Suppressor macrophage treated with lipopolysaccharide for 1 hour (primary cell): ENCODE data around the gene ZFR2.

Experiments used
- DNase-seq, 3 donors: peaks; one replicate each; pipeline ENCODE4 v3.0.0-alpha.2; 2020 to 2022

Gene ZFR2

DNA sequence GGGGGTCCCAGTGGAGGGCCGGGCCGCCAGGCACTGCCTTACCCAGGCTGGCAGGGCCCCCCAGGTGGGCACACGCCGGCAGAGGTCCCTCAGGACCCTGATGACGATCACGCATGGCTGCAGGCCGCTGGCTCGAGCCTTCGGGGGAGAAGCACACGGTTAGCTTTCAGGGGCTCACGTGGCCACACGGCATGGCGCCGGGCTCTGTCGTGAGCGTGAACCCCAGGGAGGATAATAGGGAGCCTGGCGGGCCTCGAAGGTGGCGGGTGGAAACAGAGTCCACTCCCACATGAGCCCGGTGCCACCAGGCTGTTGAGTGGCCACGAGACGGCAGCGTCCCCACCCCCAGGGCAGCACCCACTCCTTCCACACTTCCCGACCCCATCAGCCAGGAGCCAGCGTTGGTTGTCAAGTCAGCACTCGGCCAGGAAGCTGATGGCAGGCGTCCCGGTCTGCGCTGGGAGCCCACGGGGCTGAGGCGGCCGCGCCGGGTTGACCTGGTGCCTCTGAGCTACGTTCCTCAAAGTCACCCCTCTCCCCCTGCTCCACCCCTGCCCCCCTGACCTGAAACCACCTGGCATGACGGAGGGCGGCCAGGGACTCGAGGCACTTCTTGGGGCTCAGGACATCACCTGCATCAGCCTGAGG, 58.0 kb downstream of the ZFR2 start:
- peak in 2 of 3 donors; percentile 22 to 34 for DNase-seq

DNA sequence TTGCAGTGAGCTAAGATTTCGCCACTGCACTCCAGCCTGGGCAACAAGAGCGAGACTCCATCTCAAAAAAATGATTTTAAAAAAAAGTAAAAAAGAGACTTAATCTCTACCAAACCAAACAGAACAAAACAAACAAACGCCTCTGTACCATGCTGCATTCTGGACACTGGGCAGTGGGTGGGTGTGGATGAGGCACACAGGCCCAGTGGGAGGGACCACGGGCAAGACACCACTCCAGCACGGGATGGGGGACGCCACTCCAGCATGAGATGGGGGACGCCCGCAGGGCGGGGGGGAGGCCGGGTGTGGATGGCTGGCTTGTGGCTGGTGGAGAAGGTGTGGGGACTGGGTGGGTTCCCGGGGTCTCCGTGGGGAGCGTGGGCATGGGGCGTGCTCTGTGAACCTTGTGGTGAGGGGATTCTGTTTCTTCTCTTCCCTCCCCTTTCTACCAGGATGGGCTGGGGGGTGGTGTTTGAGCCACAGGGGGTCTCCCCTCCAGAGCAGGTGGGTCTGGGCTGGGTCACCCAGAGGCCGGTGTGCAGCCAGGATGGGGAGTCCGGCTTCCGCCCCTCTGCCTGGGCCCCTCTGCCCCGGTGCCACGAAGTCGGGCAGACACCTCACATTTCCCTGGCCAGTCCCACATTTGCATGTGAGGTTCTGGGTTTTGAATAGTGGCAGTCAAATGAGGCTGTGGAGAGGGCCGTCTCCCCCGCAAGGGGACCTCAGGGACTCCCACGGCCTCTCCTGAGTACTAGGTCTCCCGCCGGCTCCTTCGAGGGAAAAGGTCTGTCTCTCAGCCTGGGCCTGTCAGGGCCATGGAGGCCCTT, 58.7 kb downstream of the ZFR2 start:
- peak in 1 of 3 donors; percentile 24 for DNase-seq

DNA sequence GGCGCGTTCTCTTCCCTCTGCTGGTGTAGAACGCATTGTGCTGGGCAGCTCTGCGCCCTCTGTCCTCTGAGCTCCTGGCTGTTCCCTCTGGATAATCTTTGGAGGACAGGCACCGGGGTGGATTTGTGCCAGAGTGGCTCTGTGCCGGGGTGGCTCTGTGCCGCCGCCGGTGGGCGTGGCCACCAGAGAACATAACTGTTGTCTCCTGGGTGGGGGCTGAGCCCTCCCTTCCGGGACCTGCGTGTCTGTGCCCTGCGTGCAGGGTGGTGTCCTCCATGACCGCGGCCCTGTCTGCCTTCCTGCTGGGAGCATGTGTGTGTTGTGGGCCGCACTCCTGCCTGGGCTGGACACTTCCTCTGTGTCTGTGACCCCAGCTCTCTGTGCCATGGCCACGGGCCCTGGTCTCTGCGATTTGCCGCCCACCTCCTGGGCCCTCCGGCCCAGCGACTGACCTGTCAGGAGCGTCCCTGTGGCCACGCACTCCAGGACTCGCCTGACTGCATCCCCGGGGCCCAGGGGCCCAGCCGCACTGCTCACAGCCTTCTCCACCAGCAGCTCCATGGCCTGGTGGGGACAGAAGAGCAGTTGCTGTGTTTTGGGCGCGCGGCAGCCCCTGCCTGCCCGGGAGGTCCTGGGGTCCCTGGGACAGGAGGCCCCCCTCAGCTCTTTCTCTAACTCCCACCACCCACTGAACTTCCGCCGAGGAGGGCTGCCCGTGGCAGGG, 60.3 kb downstream of the ZFR2 start:
- no peak for DNase-seq

DNA sequence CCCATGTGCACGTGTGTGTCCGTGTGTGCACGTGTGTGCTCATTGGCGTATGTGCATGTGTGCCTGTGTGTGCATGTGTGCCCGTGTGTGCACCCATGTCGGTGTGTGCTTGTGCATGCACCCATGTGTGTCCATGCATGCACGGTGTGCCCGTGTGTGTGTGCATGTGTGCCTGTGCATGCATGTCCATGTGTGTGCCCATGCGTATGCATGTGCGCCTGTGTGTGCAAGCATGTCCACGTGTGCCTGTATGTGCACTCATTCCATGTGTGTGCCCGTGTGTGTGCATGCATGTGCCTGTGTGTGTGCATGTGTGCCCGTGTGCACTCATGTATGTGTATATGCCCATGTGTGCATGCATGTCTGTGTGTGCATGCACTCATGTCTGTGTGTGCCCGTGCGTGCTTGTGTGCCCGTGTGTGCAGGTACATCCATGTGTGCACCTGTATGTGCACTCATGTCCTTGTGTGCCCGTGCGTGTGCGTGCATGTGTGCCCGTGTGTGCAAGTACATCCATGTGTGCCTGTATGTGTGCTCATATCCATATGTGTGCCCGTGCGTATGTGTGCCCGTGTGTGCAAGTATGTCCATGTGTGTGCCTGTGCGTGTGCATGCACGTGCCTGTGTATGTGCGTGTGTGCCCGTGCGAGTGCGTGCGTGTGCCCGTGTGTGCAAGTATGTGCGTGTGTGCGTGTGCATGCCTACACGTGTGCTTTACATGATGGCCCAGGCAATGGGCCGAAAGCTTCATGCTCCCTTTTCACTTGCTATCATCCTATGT, 61.1 kb downstream of the ZFR2 start:
- DNase-seq, result no peak

- DNase-seq, result no peak
Measured at GRCh38 chr19:3807131-3807480, 61.7 kb downstream of the ZFR2 start.

GRCh38 chr19:3805859-3806258, 63.0 kb downstream of the ZFR2 start:
- DNase-seq, result no peak

- DNase-seq, result no peak
Measured at GRCh38 chr19:3804429-3804828, 64.4 kb downstream of the ZFR2 start.

DNA sequence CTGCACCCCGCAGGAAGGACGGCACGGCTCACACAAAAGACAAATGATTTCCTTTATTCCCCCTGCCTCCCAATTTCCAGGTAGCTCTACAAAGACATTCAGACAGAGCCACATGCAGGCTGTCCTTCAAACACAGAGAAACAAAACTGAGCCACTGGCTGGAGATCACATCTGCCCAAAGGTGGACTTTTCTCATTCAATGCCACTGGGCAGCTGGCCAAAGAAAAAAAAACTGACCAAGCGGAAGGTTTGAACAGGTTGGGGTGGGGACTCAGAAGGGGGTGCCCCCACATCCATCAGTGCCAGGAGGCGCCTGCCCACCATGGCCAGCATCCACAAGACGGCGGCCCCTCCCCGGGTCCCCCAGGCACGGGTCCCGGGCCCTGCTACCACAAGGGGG, 64.9 kb downstream of the ZFR2 start:
- no peak for DNase-seq

DNA sequence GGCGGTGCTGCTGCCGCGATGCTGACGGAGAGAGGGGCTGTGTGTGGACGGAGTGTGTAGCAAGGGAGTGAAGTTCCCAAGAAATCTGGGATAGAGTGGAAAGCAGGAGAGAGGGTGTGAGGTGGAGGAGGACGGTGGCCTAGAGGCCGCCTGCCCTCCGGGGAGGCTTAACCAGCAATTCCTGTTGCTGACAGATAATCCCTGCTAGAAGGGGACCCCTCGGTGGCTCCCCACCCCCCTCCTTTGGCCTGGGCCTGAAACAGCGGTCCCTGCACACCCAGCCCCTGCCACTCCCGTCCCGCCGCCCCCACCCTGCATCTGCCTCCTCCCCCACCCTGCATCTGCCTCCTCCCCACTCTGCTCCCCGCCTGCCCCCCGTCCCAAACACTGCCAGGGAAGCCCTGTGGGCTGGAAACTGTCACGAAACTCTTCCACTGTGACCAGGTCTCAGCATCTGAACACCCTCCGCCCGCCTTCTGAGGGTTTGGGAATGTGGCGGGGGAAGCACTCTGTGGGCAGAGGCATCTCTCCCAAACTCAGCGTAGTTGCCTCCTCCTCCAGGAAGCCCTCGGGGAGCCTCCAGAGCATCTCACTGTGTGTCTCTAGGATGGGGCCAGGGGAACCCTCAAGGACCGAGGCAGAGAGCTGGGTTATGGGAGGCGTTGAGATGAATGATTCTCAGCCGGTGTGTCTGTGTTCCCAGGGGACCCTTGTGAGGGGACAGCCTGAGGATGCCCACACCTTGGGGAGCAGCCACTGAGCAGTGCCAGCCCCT, 65.5 kb downstream of the ZFR2 start:
- DNase-seq, result no peak

DNA sequence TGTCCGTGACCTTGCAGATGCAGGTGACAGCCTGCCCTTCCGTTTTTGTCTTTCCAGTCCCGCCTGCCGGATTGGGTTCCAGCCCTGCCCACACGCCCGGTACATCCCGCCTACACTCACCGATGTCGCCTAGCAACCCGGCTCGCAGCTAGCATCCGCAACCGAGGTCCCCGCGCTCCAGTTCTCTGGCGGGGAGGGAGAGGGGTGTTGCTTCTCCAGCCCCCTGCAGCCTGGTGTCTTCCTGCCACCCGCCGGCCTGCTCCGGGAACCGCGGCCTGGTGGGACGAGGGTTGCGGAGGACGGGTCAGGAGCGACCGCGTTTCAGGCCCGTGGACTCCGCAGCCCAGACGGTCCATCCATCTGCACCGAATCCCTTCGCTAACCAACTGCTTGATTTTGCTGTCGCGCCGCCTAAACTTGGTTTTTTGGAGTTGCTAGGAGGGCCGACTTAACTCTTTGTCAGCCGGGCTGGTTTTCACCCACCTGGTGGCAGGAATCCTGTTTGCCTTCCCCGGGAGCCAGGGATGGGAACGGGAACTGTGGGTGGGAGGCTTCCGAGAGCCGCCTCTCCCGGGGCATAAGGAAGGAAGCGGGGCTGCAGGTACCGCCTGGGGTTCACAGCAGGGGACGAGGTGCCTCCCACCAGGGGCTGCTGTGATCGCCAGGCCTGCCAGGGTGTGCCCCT, 67.3 kb downstream of the ZFR2 start:
- peak in 1 of 3 donors; percentile 35 for DNase-seq

- no peak for DNase-seq
Measured at GRCh38 chr19:3800996-3801395, 67.8 kb downstream of the ZFR2 start.

GRCh38 chr19:3798137-3798536, 70.7 kb downstream of the ZFR2 start:
- peak in 2 of 3 donors; percentile 38 to 42 for DNase-seq

DNA sequence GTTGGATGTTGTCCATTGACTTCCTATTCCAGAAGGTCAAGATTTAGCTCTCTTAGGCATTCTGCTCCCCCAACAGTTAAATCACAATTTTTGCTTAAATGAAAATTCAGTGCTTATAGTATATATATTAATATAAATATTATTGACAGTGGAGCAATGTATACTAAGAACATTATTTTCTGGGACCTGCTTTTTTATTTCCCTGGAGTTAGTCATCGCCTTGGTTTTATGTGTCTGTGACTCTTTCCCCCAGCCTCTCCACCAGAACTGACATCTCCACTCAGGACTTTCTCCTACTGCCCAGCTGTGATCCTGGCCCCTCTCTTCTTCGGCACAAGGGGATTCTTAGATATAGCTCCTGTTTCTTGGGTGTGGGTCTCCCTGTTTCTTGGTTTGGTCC, 72.5 kb downstream of the ZFR2 start:
- DNase-seq, result no peak

DNA sequence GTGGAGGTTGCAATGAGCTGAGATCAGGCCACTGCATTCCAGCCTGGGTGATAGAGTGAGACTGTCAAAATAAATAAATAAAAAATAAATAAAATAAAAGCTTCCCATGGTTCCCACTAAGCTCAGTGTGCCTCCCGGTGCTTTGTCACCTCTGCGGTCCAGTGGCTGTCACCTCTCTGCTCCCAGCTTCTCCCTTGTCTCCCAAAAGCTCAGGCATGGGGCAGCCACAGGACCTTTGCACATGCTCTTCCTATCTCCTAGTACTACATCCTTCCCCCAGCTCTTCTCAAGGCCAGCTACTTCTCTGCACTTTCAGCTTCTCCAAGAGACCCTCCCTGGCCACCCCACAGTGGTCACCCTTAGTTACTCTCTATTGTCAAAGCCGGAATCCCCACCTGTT, 75.0 kb downstream of the ZFR2 start:
- DNase-seq, result no peak

GRCh38 chr19:3792114-3792513, 76.7 kb downstream of the ZFR2 start:
- no peak for DNase-seq

- no peak for DNase-seq
Measured at GRCh38 chr19:3790941-3791340, 77.9 kb downstream of the ZFR2 start.

DNA sequence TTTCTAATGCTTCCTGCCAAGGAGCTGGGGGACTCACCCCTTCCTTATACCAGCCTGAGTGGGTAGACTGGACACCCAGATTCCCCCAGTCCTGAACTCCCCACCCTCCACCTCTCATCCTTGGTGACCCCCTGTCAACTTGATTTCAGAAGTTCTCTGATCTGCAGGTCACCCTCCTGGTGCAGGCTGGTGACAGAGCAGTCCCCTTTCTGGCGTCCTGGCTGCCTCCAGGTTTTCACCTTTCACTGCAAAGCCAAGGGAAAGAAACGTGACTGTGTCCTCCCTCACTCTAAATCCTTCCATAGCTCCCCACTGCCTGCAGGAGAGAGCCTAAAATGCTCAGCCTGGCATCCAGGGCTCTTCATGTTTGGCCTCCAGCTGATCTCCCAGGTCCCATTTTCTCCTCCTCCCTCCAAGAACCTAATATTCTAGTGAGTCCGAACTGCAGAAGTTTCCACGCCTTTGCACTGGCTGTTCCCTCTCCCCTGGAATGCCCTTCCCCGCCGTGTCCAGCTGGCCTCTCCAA, 78.6 kb downstream of the ZFR2 start:
- no peak for DNase-seq

DNA sequence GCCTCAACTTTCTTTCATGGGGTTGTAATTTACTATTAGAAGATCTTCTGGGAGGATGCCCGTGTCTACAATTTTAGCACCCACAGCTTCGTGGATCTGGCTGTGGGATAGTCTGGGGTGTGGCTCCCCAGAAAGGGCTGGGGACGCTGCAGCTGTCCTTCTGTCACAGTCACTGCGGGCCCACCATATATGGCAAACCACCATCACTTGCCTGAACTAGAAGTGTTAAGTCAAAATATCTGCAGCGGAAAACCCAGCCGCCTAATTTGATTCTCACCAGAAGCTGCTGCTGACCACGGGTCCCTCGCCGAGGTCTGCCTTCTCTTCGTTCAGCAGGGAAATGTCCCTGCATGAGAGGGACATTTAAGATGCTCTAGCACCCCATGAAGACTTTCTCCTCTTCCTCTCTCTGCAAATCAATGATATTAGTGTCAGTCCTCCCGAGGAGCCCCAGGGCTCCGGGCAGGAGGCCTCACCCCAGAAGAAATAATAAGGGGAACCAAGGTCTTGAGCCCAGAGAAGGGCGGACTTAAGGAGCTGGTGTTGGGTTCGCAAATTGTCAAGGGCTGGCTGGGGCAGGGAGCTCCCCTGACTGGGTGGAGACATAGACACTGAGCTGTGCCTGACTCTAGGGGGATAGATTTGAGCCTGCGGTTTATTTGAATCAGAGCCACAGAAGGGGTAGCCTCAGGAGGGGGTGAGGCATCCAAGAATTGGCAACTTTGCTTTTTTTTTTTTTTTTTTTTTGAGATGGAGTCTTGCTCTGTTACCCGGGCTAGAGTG, 79.7 kb downstream of the ZFR2 start:
- DNase-seq, result no peak

- DNase-seq, result peak; percentile 61 to 81 (median 70)
Measured at GRCh38 chr19:3785938-3786824, 82.7 kb downstream of the ZFR2 start, which contains the start of gene MATK. MATK (minus strand) TSS chr19:3786381; CDS start chr19:3785135, 1,246 bp downstream.
